PC-9 (cell line): Measurements from ENCODE around the gene PRICKLE4.

Experiments used
- EZH2 ChIP-seq: fragments of 200-600 bp; sonication (generic); IDR thresholded peaks from 2 replicates; pipeline ENCODE4 v1.8.0; 2017; ENCODE audit warnings: antibody characterized with exemption, low read depth
- TF ChIP-seq, protein P1 (sequence below): fragments of 200-600 bp; sonication (generic); conservative IDR thresholded peaks from 2 replicates; pipeline ENCODE4 v1.6.1; 2017; ENCODE audit warnings: mixed run types, antibody characterized with exemption, mild to moderate bottlenecking, moderate library complexity

DNA sequence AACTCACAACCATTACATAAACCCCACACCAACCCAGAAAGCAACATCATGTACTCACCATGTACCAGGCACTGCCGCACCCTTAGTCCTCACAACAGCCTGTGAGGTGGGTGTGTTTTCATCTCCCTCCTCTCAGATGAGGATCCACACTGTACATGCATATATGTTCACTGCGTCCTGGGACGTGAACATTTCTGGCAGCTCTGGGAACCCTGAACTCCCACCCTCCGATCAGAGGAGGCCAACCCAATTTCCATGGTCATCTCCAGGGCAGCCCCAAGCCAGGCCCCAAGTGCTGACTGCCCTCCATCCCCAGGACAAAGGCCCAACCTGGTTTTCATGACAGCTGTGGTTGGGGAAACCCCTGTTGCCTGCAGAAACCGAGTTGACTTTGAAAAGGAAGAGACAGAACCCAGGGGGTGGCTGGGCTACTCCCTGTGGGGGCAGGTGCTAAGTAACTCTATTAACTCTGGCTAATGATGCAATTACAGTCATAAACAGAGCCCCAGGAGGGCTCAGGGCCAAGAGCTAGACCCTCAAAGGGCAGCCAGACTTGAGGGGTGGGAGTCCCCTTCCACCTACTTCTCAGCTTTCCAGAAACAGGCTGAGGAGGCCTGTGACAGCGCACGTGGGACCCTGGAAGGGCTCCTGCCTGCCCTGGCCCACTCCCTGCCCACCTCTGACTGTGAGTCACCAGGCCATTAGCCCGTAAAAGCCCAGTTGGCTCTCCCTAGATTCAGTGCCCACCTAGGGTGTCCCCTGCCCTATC is 47.8 kb upstream of the PRICKLE4 start:
- TF ChIP-seq, protein P1, sequence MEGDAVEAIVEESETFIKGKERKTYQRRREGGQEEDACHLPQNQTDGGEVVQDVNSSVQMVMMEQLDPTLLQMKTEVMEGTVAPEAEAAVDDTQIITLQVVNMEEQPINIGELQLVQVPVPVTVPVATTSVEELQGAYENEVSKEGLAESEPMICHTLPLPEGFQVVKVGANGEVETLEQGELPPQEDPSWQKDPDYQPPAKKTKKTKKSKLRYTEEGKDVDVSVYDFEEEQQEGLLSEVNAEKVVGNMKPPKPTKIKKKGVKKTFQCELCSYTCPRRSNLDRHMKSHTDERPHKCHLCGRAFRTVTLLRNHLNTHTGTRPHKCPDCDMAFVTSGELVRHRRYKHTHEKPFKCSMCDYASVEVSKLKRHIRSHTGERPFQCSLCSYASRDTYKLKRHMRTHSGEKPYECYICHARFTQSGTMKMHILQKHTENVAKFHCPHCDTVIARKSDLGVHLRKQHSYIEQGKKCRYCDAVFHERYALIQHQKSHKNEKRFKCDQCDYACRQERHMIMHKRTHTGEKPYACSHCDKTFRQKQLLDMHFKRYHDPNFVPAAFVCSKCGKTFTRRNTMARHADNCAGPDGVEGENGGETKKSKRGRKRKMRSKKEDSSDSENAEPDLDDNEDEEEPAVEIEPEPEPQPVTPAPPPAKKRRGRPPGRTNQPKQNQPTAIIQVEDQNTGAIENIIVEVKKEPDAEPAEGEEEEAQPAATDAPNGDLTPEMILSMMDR, result no peak
- TF ChIP-seq EZH2, result no peak
